Activated CD4-positive, alpha-beta T cell treated with anti-CD3 and anti-CD28 coated beads, Interleukin-2, amount 10 ng/mL, durations not matched to agents 24 days and 14 days (primary cell): ENCODE results near the gene PPP1R1B. TPM values are rescaled to one million over a fixed set of nuclear protein-coding genes. Genes with fewer than 3 reads are reported as not detected.

Source experiments
- DNase-seq: peaks from one replicate; pipeline ENCODE4 v3.0.0; 2022
- H3K27ac Mint-ChIP-seq: one replicate; pipeline ENCODE4 v1.8.0; 2022; ENCODE audit warnings: mild to moderate bottlenecking, mixed read lengths
- H3K27me3 Mint-ChIP-seq: one replicate; pipeline ENCODE4 v1.8.0; 2022; ENCODE audit warnings: mixed read lengths
- H3K36me3 Mint-ChIP-seq: one replicate; pipeline ENCODE4 v1.8.0; 2022; ENCODE audit warnings: low read depth, mild to moderate bottlenecking, mixed read lengths
- H3K4me1 Mint-ChIP-seq: one replicate; pipeline ENCODE4 v1.8.0; 2021; ENCODE audit warnings: mixed read lengths
- H3K4me3 Mint-ChIP-seq: one replicate; pipeline ENCODE4 v1.8.0; 2022; ENCODE audit warnings: mild to moderate bottlenecking, moderate library complexity, mixed read lengths
- H3K9me3 Mint-ChIP-seq: one replicate; pipeline ENCODE4 v1.8.0; 2021; ENCODE audit warnings: mixed read lengths
- intact Hi-C: fragments of 100-400 bp; cut with micrococcal nuclease; formaldehyde crosslinking; loops from one replicate; pipeline ENCODE4 v1.15.1; 2023
- total RNA-seq: library from RNA; stranded (reverse); gene quantifications from 2 replicates; pipeline ENCODE4 v1.2.3, GENCODE V29; 2022

Gene PPP1R1B
- total RNA-seq, 1 donor from 2014 or later: not detected

DNA sequence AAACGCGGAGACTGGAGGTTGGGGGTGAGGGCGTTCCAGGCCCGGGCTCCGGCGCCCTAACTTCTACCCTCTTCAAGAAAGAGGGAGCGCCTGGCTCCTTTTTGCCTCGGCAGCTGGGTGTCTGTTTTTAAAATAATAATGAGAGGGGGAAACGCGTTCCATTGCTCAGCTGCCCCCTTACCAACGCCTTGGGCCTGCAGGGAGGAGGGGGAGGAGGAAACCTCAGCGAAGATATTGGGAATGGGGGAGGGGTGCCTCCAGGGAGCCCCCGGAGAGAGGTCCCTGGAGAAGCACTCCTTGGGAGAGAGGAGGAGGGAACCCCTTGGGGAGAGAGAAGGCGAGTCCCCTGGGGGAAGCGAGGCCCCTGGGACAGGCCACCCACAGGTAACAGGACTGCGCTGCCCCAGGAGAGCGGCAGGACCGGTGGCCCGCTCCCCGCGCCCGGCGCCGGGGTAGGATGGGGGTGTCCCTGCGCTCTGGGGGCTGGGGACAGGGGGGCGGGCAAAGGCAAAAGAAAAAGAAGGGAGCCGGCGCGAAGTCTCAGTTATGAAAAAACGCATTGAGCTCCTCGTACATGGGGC is 21.8 kb upstream of the PPP1R1B start:
- Mint-ChIP-seq H3K27me3 (peaks cover 74% of the 10 kb centered on the region), H3K36me3 (no peaks in the 10 kb centered on the region), H3K9me3 (no peaks in the 10 kb centered on the region), H3K27ac (peak overlapping the region; percentile 45), H3K4me1 (peaks cover 13% of the 10 kb centered on the region), H3K4me3 (no peak overlapping the region)
- intact Hi-C loops: loop anchor here (5.0 kb wide), 1 partner anchor 1033 kb away; no protein-coding TSS in a partner anchor
- DNase-seq: no peak

GRCh38 chr17:39605492-39606433 is 21.0 kb upstream of the PPP1R1B start:
- no peak for DNase-seq
- Mint-ChIP-seq H3K4me3 (no peak overlapping the region), H3K4me1 (peaks cover 13% of the 10 kb centered on the region), H3K36me3 (no peaks in the 10 kb centered on the region), H3K9me3 (no peaks in the 10 kb centered on the region), H3K27me3 (peaks cover 71% of the 10 kb centered on the region), H3K27ac (peak overlapping the region; percentile 34)
- intact Hi-C loops: no loop called here

GRCh38 chr17:39606434-39607056 is 20.2 kb upstream of the PPP1R1B start:
- intact Hi-C loops: no loop called here

DNA sequence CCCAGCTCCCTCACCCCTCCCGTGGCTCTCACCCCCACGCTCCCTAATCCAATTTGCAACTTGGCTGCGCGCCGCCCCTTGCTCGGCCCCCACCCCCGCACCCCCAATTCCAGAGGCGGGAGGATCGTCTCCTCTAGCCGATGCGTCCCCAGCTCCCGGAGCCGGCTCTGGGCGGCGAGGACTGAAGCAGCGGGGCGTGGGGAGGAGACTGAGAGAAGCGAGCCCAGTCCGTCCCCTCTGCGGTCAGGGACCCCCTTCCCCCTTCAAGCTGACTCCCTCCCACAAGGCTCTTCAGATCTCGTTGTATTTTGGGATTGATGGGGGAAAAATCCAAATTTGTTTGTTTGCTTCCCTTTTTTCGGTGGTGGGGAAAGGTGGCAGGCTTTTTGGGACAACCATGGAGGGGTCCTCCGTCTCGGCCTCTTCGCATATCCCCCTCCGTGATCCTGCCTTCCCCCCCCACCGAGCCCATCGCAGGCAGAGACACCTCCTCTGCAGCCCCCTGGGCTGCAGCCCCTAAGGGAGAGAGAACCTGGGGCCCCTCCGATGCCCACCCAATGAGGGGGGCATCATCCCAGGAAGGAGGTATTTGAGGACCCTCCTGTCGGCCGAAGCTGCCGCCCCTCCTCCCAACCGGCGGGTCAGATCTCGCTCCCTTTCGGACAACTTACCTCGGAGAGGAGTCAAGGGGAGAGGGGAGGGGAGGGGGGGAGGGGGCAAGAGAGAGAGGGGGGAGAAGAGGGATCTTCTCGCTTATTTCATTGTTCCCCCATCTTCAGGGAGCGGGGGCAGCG is 19.5 kb upstream of the PPP1R1B start:
- DNase-seq: no peak
- Mint-ChIP-seq H3K9me3 (no peaks in the 10 kb centered on the region), H3K4me3 (no peak overlapping the region), H3K27me3 (peaks cover 63% of the 10 kb centered on the region), H3K36me3 (no peaks in the 10 kb centered on the region), H3K4me1 (peaks cover 10% of the 10 kb centered on the region), H3K27ac (no peak overlapping the region)
- intact Hi-C loops: no loop called here

More at GRCh38 chr17:39606434-39607056, 20.2 kb upstream of the PPP1R1B start:
- Mint-ChIP-seq H3K36me3 (no peaks in the 10 kb centered on the region), H3K4me1 (peaks cover 13% of the 10 kb centered on the region), H3K4me3 (no peak overlapping the region), H3K27me3 (peaks cover 70% of the 10 kb centered on the region), H3K27ac (no peak overlapping the region), H3K9me3 (no peaks in the 10 kb centered on the region)
- DNase-seq: no peak

DNA sequence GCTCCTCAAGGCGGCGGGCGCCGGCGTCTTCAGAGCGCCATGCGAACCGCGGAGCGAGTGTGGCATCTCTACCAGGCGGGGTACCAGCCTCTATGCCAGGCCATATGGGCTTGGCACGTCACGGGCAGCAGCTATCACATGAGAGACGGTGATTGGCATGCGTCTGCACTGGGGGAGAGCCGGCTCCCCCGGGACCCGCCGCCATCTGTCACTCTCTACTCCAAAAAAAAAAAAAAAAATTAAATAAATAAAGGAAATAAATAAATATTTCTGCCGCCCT is 19.0 kb upstream of the PPP1R1B start, which contains the start of gene NEUROD2:
NEUROD2 (minus strand) TSS at position 70 of the 280 bp plus-strand sequence. CDS start 1,321 bp downstream, outside the sequence.
- Mint-ChIP-seq H3K27ac (no peak within 1 kb of the TSS), H3K36me3 (no peaks in the 10 kb centered on the region), H3K4me1 (peaks cover 10% of the 10 kb centered on the region), H3K4me3 (no peak within 1 kb of the TSS), H3K27me3 (peaks cover 59% of the 10 kb centered on the region), H3K9me3 (no peaks in the 10 kb centered on the region)
- intact Hi-C loops: no loop called here
- DNase-seq: no peak

DNA sequence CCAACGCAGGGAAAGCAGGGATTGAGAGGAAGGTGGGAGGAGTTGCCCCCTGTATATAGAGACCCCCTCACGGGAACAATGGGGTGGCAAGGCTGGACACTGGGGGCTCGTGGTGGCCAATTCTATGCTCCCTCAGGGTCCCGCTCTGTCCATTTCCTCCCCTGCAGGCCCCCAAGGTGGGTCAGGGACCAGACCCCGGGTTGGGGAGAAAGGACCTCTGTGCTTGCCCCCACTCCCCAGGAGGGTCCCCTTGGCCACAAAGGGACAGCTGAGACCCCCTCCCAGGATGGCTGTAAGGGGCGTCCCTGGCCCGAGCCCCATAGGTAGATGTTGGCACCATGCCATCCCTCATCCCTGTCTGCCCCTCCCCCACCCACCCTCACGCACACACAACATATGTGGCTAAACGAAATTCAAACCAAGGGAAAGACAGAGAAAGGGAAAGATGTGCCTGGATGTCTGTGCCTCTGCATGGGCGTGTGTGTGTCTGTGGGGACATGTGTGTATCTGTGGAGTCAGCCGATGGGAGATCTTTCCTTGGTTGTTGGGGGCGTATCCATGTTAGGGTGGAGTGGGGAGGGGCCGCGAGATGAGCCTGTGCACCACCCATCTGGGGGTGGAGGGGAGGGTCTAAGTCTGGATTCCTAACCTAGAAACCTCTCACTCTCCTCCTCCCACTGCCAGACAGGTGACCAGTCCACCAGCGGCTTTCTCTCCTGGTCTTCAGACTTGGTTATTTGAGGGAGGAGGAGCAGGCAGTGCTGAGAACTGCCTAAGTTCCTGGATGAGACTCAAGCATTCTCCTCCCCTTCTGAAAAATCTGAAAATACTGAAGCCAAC is 18.4 kb upstream of the PPP1R1B start:
- H3K36me3 Mint-ChIP-seq: no peaks in the 10 kb centered on the region
- no peak overlapping the region for H3K4me3 Mint-ChIP-seq
- intact Hi-C loops: no loop called here
- peaks cover 7% of the 10 kb centered on the region for H3K4me1 Mint-ChIP-seq
- no peak overlapping the region for H3K27ac Mint-ChIP-seq
- no peak for DNase-seq
- H3K9me3 Mint-ChIP-seq: no peaks in the 10 kb centered on the region
- H3K27me3 Mint-ChIP-seq: peaks cover 56% of the 10 kb centered on the region

- intact Hi-C loops: no loop called here
- H3K27me3 Mint-ChIP-seq: peaks cover 55% of the 10 kb centered on the region
- H3K9me3 Mint-ChIP-seq: no peaks in the 10 kb centered on the region
These were observed 17.2 kb upstream of the PPP1R1B start for GRCh38 chr17:39609416-39610025.

GRCh38 chr17:39611401-39612112 is 15.2 kb upstream of the PPP1R1B start:
- no peak for DNase-seq
- intact Hi-C loops: no loop called here

More at GRCh38 chr17:39609416-39610025, 17.2 kb upstream of the PPP1R1B start:
- no peaks in the 10 kb centered on the region for H3K36me3 Mint-ChIP-seq
- DNase-seq: no peak
- no peak overlapping the region for H3K4me3 Mint-ChIP-seq
- H3K4me1 Mint-ChIP-seq: peaks cover 4% of the 10 kb centered on the region
- H3K27ac Mint-ChIP-seq: no peak overlapping the region

DNA sequence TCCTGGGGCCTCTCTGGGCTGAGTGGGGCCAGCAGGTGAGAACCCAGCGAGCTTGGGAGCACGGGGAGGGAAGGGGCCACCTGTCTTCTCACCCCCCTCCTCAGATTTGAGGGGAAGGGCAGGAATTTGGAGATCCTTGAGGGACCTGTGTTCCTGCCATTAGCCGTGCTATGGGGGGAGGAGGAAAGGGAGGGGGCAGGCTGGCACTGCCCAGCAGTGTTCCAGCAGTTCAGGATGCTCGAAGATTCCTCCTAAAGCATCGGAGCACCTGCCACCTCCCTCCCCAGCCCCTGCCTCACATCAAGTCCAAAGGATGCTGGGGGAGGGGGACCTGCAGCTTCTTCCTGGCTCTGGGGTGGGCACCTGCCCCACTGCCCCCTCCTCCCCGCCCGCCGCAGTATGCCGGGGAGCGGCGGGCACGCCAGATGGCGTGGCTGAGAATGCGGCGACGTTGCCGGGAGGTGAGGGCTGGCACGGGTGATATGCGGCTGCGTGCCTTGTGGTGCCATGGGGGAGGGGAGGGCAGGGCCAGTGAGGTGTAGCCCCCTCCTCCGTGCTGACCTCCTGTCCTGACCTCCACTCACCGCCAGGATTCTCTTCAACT is 14.4 kb upstream of the PPP1R1B start:
- no peaks in the 10 kb centered on the region for H3K4me1 Mint-ChIP-seq
- H3K36me3 Mint-ChIP-seq: no peaks in the 10 kb centered on the region
- H3K4me3 Mint-ChIP-seq: no peak overlapping the region
- peaks cover 67% of the 10 kb centered on the region for H3K27me3 Mint-ChIP-seq
- no peak for DNase-seq
- H3K27ac Mint-ChIP-seq: no peak overlapping the region
- no peaks in the 10 kb centered on the region for H3K9me3 Mint-ChIP-seq
- intact Hi-C loops: no loop called here

More at GRCh38 chr17:39611401-39612112, 15.2 kb upstream of the PPP1R1B start:
- no peak overlapping the region for H3K4me3 Mint-ChIP-seq
- no peaks in the 10 kb centered on the region for H3K9me3 Mint-ChIP-seq
- H3K27me3 Mint-ChIP-seq: peaks cover 66% of the 10 kb centered on the region
- H3K4me1 Mint-ChIP-seq: no peaks in the 10 kb centered on the region
- H3K36me3 Mint-ChIP-seq: no peaks in the 10 kb centered on the region
- H3K27ac Mint-ChIP-seq: no peak overlapping the region

- no peaks in the 10 kb centered on the region for H3K4me1 Mint-ChIP-seq
- H3K4me3 Mint-ChIP-seq: no peak overlapping the region
- no peak overlapping the region for H3K27ac Mint-ChIP-seq
- no peak for DNase-seq
- H3K27me3 Mint-ChIP-seq: peaks cover 66% of the 10 kb centered on the region
- no peaks in the 10 kb centered on the region for H3K36me3 Mint-ChIP-seq
- intact Hi-C loops: no loop called here
- no peaks in the 10 kb centered on the region for H3K9me3 Mint-ChIP-seq
These were observed 13.8 kb upstream of the PPP1R1B start for GRCh38 chr17:39612935-39613464.

DNA sequence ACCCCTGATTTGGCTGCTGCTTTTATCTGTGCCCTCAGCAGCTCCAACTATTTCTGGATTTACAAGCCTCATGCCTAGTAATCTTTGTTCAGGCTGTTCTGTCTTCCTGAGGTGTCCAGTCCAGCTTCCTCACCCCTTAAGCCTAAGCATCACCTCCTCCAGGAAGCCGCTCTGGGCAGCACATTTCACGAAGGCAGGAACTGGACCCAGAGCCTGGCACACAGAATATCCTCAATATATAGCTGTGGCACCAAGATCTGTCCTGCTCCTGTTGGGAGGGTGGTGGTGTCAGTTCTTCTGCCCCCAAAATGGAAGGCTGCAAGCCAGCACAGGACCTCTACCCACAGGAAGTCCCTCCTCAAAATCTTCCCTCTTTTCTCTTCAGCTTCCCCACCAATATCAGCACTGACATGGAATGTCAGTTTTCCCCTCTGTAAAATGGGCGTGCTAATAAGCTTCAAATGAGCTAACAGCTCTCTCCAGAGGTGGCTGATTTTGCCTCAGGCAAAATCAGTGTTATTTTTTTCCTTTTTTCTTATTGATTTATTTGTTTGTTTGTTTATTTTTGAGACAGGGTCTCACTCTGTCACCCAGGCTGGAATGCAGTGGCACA is 12.1 kb upstream of the PPP1R1B start:
- Mint-ChIP-seq H3K4me3 (no peak overlapping the region), H3K27ac (no peak overlapping the region), H3K27me3 (peaks cover 65% of the 10 kb centered on the region), H3K9me3 (no peaks in the 10 kb centered on the region), H3K4me1 (no peaks in the 10 kb centered on the region), H3K36me3 (no peaks in the 10 kb centered on the region)
- intact Hi-C loops: no loop called here
- DNase-seq: no peak
